ENCODE measurements around the gene NMS.

DNA sequence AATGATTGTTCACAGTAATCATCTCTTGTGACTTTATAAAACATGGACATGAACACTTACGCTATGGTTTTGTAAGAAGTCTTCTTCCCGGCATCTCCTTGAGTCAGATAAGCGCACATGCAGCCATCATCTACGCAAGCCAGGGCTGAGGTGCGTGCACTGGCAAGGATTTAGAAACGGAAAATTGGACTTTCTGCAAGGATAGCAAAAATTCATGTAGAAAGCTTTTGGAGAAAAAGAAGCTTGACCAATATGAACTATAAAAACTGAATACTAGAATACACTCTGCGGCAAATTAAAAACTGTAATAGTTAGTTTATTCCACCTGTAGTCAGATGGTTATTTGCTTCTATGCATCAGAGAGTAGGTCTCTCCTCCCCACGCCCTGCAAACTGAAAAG, 6.3 kb downstream of the NMS start:
- TF ChIP-seq, protein P1, sequence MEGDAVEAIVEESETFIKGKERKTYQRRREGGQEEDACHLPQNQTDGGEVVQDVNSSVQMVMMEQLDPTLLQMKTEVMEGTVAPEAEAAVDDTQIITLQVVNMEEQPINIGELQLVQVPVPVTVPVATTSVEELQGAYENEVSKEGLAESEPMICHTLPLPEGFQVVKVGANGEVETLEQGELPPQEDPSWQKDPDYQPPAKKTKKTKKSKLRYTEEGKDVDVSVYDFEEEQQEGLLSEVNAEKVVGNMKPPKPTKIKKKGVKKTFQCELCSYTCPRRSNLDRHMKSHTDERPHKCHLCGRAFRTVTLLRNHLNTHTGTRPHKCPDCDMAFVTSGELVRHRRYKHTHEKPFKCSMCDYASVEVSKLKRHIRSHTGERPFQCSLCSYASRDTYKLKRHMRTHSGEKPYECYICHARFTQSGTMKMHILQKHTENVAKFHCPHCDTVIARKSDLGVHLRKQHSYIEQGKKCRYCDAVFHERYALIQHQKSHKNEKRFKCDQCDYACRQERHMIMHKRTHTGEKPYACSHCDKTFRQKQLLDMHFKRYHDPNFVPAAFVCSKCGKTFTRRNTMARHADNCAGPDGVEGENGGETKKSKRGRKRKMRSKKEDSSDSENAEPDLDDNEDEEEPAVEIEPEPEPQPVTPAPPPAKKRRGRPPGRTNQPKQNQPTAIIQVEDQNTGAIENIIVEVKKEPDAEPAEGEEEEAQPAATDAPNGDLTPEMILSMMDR (IDR thresholded peaks at IDR 0.05; ENCODE audit: control extremely low read depth in 1 of 3, insufficient read depth in 1 of 3, low read depth in 1 of 3, low read length in 3 of 3): no peak
- TF ChIP-seq CHD2 (IDR thresholded peaks at IDR 0.05; ENCODE audit: low read length): no peak

All from H1 (cell line).